ENCODE data around the gene CFLAR. TPM values are rescaled to one million over a fixed set of nuclear protein-coding genes. Genes with fewer than 3 reads are reported as not detected.

CFLAR gene
- total and polyA plus RNA-seq, 9 of the 15 experiments (the other 6 are each of a cell fraction or from before 2014, with no cell fraction given): 27.5 to 102 (median 54.0) TPM

DNA sequence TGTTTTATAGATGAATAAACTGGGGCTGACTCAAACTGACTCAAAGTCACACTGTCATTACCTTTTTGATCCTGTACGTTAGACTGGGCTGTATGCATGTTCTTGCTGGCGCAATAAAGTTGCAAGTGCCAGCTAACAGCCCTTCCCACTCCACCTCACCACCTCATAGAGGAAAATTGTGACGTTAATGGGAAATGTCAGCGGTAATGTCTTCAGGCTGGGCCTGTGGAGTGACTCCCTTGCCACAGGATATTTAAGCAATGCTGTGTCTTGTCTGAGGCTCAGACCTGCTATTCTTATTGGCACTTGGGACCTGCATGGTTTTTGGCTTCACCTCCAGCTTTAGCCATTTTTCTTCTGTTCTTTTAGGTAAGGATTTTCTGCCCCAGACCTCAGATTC is 41.7 kb downstream of the CFLAR start (continued):
- TF ChIP-seq FOXK2 (conservative IDR thresholded peaks at IDR 0.05 in 1 of 2, IDR thresholded peaks at IDR 0.05 in 1 of 2; ENCODE audit: low read depth in 2 of 2) (no peak), XRCC5 (IDR thresholded peaks at IDR 0.05; ENCODE audit: low read depth, low read length) (no peak), POLR3A (IDR thresholded peaks at IDR 0.05; ENCODE audit: borderline replicate concordance, extremely low read depth, insufficient read depth, insufficient read length) (no peak), NCOA1 (IDR thresholded peaks at IDR 0.05; ENCODE audit: low read depth) (no peak), TRIM28 (IDR thresholded peaks at IDR 0.05) (no peak), DACH1 (IDR thresholded peaks at IDR 0.05; ENCODE audit: partially characterized antibody) (no peak), ZNF766 (CRISPR knock-in tag; conservative IDR thresholded peaks at IDR 0.05) (0 out of 2 replicates have a peak, but pooled peaks have one; percentile 6), PHF21A (IDR thresholded peaks at IDR 0.05; ENCODE audit: borderline replicate concordance, low read depth) (no peak)
- TF ChIP-seq, protein P1, sequence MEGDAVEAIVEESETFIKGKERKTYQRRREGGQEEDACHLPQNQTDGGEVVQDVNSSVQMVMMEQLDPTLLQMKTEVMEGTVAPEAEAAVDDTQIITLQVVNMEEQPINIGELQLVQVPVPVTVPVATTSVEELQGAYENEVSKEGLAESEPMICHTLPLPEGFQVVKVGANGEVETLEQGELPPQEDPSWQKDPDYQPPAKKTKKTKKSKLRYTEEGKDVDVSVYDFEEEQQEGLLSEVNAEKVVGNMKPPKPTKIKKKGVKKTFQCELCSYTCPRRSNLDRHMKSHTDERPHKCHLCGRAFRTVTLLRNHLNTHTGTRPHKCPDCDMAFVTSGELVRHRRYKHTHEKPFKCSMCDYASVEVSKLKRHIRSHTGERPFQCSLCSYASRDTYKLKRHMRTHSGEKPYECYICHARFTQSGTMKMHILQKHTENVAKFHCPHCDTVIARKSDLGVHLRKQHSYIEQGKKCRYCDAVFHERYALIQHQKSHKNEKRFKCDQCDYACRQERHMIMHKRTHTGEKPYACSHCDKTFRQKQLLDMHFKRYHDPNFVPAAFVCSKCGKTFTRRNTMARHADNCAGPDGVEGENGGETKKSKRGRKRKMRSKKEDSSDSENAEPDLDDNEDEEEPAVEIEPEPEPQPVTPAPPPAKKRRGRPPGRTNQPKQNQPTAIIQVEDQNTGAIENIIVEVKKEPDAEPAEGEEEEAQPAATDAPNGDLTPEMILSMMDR (IDR thresholded peaks at IDR 0.05 in 2 of 3, conservative IDR thresholded peaks at IDR 0.05 in 1 of 3; ENCODE audit: insufficient read depth in 2 of 3, low read depth in 1 of 3, low read length in 3 of 3): no peak
- TF ChIP-seq, protein P2, sequence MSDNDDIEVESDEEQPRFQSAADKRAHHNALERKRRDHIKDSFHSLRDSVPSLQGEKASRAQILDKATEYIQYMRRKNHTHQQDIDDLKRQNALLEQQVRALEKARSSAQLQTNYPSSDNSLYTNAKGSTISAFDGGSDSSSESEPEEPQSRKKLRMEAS (CRISPR knock-in tag; IDR thresholded peaks at IDR 0.05): no peak
- TF ChIP-seq, protein P3, sequence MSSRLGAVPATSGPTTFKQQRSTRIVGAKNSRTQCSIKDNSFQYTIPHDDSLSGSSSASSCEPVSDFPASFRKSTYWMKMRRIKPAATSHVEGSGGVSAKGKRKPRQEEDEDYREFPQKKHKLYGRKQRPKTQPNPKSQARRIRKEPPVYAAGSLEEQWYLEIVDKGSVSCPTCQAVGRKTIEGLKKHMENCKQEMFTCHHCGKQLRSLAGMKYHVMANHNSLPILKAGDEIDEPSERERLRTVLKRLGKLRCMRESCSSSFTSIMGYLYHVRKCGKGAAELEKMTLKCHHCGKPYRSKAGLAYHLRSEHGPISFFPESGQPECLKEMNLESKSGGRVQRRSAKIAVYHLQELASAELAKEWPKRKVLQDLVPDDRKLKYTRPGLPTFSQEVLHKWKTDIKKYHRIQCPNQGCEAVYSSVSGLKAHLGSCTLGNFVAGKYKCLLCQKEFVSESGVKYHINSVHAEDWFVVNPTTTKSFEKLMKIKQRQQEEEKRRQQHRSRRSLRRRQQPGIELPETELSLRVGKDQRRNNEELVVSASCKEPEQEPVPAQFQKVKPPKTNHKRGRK (tag; IDR thresholded peaks at IDR 0.05): no peak

Data from K562 (cell line).